ENCODE measurements around the gene ATF3.

Gene ATF3

GRCh38 chr1:212608392-212608958, at the start of gene ATF3:
ATF3 (plus strand) TSS chr1:212608761; CDS start chr1:212615022, 6,261 bp downstream.
- peak; percentile 99 for DNase-seq (ENCODE audit: low spot score)

- DNase-seq (ENCODE audit: low spot score) = no peak
Measured at GRCh38 chr1:212559929-212560328, 48.6 kb upstream of the ATF3 start.

GRCh38 chr1:212560933-212561460, 47.6 kb upstream of the ATF3 start:
- DNase-seq (ENCODE audit: low spot score) = no peak

- no peak for DNase-seq (ENCODE audit: low spot score)
Measured at GRCh38 chr1:212561501-212561931, 47.0 kb upstream of the ATF3 start.

DNA sequence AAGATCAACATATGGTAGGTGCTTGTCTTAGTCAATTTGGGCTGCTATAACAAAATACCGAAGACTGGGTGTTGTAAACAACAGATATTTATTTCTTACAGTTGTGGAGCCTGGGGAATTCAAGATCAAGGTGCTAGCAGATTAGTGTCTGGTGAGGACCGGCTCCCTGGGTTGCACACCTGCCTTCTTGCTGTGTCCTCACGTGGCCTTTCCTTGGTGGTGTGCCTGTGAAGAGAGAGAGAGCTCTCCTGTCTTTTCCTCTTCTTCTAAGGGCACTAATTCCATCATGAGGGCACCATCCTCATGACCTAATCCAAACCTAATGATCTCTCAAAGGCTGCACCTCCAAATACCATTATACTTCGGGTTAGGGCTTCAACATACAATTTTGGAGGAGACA, 45.8 kb upstream of the ATF3 start:
- no peak for DNase-seq (ENCODE audit: low spot score)

DNA sequence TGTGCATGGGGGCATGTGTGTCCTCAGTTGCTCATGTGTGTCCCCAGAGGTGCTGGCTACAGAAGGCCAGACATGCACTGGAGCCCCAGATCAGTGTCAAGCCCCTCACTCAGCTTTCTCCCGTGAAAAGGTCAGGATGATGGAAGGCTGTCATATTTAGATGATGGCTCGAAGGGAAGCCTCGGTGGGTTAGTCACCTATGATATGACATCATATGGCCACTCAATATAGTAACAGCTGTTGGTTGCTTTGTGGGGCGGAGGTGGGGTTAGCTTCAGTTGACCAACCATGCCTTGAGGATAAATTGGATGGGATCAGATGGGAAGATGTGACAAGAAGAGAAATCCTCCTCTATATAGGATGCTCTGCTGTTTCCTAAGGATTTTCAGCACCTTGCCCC, 43.5 kb upstream of the ATF3 start:
- DNase-seq (ENCODE audit: low spot score) = no peak

DNA sequence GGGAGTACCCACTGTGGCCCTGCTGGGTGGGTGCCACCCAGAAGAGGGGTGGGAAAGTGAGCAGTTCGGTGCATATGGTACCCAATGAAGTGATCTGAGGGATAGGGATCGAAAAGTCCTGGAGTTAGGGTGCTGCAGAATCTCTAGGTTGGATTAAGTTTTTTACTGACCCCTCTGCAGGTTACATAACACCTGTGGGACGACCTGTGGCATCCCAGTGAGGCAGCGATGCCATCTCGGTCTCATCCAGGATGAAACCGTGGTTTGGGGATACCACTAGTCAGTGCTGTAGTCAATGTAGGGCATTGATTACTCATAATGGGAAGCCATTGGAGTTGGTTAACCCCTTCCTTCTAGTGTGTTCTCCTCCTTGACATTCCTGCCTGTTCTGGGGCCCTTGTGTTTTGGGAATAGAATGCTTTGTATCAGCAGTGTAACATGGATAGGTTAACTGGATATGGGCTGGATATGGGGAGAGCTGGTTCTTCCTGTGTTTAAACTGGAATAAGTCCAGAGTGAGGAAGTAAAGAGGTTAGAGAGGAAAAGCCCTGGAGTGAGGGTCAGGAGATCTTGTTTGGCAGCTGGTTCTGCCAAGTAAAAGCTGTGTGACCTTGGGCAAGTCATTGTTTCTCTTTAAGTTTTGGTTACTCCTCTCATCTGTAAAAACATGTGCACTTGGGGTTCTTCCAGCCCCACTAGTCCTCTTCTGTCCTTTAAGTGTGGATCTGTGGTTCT, 42.8 kb upstream of the ATF3 start:
- DNase-seq (ENCODE audit: low spot score) = no peak

GRCh38 chr1:212566522-212567479, 41.8 kb upstream of the ATF3 start:
- DNase-seq (ENCODE audit: low spot score) = peak; percentile 61

- DNase-seq (ENCODE audit: low spot score) = no peak
Measured at GRCh38 chr1:212567638-212568037, 40.9 kb upstream of the ATF3 start.

DNA sequence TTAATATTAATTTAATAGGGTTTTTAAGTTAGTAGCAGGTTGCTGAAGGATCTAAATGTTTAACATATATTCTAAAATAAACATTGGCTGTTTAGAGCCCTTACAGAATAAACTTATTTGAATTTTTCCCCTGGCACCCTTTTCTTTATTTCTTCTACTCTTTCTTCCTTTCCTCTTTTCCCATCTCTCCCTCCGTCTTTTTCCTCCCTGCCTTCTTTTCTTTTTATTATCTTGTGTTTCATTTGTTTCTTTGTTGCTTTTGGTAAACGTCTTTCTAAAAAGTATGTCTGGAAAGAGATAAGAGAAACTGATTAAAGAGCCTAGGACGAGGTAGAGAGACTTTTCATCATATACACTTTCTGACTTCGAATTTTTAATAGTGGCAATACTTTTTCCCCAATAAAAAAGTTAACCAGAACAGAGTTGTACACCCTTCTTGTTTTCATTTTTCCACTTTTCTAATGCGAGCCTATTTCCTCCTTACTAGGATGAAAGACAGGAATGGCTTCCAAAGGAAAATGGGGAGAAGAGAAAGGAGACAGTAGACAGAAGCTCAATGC, 39.5 kb upstream of the ATF3 start:
- DNase-seq (ENCODE audit: low spot score) = no peak

DNA sequence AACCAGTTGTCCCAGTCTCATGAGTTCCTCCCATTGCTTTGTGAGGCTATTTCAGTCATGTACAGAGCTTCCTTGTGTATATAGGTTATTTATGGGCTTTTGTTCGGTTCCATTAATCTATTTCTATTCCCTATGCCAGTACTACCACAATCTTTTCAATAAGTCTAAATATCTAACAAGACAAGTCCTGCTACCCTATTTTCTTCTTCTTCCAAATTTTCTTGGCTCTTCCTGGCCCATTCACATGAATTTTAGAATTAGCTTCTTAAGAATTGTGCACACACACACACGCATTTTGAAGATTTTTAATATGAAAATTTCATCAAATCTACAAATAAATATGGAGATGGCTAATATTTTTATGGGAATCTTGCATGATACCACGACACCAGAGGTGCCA, 33.8 kb upstream of the ATF3 start:
- no peak for DNase-seq (ENCODE audit: low spot score)

DNA sequence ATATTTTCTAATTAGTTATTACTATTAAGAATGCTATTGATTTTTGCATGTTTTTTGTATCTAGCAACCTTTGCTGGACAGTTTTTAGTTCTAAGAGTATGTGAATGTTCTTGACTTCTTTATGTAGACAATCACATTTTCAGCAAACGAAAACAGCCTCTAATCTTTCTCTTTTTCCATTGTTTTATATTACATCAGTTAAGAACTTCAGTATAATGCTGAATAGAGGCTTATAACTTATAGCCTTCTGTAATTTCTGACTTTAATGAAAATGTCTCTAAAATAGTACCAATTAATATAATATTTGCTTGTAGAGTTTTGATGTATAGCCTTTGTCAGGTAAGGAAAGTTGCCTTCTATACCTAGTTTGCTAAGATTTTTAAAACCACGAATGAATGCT, 33.2 kb upstream of the ATF3 start:
- DNase-seq (ENCODE audit: low spot score) = no peak

DNA sequence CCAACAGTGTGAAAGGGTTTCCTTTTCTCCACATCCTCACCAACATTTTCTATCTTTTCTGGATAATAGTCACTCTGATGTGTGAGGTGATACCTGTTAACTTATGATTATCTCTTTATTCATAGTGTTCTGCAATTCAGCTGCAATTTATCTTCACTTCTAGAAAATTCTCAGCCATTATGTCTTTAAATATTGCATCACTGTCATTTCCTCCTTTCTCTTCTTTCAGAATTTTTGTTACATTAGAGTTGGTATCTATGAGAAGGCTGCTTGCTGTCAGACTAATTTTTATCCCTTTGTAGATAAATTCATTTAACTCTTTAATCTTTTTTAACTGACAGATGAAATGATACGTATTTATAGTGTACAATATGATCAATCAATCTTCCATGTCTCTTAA, 30.5 kb upstream of the ATF3 start:
- DNase-seq (ENCODE audit: low spot score) = no peak

DNA sequence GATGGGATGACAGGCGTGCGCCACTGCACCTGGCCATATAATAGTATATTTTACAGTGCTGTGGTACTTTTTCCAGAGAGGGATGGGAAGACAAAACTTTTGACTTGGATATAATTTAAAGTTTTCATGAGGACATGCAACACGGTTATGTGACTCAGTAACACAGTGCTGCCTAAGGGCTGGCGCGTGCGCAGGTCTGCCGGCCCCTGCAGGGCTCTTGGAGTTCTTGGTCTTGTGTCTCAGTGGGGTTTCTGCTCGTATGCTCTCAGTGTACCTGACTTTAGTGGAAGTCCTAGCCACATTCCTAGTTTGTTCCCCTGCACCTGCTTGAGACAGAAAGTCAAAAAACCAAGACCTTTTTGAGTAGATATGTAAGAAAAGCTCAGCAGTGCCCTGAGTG, 27.5 kb upstream of the ATF3 start:
- DNase-seq (ENCODE audit: low spot score) = no peak

GRCh38 chr1:212582291-212582690, 26.3 kb upstream of the ATF3 start:
- no peak for DNase-seq (ENCODE audit: low spot score)

DNA sequence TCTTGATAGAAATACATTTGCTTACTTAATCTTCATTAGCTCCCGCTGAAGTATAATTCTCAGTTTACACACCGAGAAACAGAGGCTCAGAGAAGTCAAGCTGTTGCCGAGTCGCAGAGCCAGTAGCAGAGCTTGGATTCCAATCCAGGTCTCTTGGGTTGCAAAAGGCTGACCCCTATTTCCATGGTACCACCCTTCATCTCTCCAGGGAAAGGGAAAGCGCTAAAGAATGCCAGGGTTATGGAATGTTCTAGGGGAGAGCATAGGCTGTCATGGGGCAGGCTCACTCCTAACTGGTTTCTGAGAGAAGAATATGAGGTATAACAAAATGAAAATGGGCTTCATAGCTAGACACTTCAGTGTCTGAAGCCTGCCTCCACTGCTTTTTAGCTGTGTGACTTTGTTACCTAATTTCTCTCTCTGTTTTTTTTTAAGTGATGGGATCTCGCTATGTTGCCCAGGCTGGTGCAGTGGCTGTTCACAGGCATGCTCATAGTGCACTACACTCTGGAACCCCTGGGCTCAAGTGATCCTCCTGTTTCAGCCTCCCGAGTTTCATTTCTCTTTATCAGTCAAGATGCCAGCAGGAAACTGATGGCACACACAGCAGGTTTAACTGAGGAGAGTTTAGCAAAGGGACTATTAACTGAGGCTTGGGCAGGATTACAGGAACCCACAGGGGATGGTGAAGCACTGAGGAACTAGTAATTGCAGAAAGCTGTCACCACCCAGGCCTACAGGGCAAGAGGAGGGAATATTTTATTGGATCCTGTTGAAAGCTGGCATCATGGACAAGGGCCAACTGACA, 25.5 kb upstream of the ATF3 start:
- no peak for DNase-seq (ENCODE audit: low spot score)

GRCh38 chr1:212583643-212584042, 24.9 kb upstream of the ATF3 start:
- DNase-seq (ENCODE audit: low spot score) = no peak

GRCh38 chr1:212584092-212584886, 24.3 kb upstream of the ATF3 start:
- DNase-seq (ENCODE audit: low spot score) = no peak

- DNase-seq (ENCODE audit: low spot score) = no peak
Measured at GRCh38 chr1:212585210-212585609, 23.4 kb upstream of the ATF3 start.

DNA sequence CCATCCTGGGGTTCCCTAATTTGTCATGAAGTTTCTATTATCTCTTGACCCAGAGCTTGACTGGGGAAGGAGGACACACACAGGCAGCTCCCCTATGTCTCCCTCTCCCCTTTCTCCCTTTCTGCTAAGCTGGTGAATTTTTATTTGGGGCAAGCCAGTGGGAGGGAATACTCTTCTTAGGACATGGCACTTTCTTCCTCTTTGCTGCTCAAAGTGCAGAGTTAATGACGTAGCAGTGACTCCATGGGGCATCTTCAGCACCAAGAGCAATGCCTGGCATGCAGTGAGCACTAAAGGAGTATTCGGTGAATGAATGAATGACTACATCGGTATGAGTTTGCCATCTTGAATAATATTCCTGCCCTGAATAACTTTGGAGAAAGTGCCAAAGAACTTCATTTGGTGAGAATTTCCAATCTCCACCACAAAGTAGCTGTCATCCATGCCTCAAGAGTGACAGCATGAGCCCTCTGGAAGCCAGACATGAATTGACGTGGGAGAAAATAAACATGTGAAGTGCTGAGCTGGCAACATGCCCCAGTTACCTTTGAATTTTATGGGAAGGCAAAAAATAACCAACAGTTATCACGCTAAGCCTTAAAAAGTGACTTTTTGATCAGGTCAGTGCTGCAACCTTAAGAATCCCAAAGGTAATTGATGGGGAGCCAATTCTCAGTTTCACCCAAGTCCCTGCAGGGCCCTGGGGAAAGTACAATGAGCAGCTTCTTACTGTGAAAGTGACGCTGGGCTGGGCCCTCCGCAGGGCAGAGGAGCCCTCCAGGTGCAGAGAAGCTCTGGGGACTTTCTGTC, 22.1 kb upstream of the ATF3 start:
- no peak for DNase-seq (ENCODE audit: low spot score)
